GM18907 (cell line): ENCODE data around the gene SLC6A20.
"Not testable (repeated sequence)": the region's sequence is repeated elsewhere in the genome, so short reads cannot be mapped to it uniquely, and the experiment has no call there.

Experiments used
- ATAC-seq: cut with Tn5 transposase; IDR thresholded peaks from one replicate; pipeline ENCODE4 v1.9.1; 2021; ENCODE audit warnings: mild to moderate bottlenecking, moderate library complexity; ENCODE audit not compliant: unreplicated experiment

Gene SLC6A20

DNA sequence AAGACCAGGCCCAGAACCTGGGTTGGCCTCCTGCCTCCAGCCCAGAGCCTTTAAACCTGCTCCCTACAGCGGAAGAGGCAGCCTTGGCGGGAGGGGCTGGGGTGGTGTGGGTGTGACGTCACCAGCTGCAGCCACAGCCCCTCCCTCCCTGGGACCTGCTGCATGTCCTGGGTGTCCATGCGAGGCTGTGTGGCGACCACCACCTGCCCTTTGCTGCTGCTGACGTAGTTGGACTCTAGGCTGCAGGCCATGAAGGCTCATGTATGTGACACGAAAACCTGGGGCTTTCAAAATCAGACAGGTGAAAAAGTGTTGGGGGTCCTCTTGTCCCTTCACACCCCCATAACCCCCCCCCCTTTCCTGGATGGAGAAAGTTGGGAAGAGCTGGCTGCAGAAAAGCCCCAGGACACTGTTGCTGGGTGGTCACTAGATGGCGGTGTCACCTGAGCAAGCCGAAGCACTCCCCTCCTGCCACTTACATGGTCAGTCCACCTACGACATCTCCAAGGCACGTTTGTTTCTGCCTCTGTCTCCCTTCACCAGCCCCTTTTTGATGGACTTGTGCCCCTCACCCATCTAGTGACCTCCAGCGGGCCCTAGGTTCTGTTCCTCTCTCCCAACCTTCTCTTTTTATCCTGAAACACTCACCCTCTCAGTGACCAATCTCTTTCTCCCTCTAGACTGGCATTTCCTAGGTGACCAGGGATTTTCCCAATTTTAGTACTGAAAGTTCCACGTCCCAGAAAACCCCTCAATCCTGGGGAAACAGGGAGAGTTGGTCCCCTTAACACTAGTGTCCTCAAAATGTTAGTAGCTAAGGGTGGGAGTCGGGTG, 35.2 kb downstream of the SLC6A20 start:
- no peak for ATAC-seq

DNA sequence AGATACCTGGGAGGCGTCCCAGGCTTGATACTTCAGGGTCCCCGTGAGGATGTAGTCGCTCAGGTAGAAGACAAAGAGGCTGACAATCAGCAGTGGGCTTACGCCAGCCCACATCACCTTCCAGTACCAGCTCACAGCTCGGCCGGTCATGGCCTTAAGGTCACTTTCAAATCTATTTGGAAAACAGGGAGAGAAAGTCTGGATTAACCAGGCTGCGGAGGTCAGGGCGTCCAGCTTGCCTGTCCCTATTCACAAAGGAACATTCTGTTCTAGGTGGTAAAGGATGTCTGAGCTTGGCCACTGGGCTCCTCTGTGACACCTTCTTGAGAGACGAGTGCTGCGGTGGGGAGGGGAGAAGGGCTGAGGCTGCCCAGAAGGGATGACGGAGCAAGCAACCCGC, 36.5 kb downstream of the SLC6A20 start:
- no peak for ATAC-seq

DNA sequence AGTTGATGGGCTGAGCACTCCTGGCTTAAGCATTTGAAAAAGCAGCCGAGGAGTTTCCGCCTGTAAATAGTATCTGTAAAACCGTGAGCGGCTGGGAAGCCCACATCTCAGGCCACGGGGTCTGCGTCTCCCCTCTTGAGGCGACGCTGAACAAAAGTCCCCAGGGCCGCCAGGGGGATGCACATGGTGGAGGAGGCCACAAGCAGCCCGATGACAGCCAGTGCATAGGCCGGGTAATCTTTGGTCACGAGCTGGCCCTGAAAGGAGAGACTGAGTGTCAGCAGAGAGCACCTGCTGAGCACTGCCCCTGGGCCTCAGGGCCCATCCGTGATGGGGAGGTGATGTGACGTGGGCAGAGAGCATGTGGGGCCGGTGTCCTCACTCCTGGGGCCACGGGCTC, 37.5 kb downstream of the SLC6A20 start:
- ATAC-seq = no peak

DNA sequence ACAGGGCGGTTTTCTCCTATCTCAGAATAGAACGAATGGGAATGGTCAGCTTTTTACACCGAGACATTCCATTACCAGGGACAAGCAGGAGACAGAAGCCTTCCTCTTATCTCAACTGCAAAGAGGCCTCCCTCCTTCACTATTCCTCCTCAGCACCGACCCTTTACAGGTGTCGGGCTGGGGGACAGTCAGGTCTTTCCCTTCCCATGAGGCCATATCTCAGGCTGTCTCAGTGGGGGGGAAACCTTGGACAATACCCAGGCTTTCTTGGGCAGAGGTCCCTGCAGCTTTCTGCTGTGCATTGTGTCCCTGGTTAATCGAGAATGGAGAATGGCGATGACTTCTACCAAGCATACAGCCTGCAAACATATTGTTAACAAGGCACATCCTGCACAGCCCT, 39.2 kb downstream of the SLC6A20 start:
- ATAC-seq = not testable (repeated sequence)

DNA sequence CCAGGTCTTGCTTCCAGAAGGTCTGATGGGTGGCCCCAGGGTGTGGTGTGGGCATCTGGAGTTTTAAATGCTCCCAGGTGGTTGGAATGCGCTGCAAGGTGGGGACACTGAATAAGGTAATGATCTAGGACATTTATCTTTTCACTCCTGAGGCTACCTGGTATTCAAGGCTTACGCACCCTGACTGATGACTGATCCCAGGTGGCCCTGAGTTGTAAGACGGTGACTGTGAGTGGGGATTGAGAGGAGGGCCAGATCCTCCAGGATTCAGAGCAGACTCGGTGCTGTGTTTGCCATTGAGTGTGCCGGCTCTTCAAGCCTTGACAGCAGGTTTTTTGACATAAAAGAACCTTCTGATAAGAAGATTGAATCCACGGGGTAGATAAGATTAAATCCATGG, 40.3 kb downstream of the SLC6A20 start:
- ATAC-seq = no peak

DNA sequence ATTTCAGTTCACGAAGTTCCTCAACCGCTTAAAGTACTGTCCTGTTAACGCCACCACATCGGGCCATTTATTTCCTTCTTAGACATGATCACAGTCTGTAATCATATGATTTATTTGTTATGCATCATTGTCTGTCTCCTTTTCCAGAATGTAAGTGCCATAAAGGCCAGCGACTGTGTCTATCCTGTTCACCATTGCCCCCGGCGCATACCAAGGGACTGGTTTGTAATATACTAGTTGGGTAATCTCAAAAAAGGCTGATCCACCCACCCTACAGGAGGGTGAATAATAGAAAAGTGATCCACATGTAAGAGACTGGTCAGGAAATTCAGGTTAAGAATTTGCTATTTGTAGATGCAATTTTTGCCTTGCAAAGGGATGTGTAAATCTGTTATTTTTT, 41.9 kb downstream of the SLC6A20 start:
- no peak for ATAC-seq

DNA sequence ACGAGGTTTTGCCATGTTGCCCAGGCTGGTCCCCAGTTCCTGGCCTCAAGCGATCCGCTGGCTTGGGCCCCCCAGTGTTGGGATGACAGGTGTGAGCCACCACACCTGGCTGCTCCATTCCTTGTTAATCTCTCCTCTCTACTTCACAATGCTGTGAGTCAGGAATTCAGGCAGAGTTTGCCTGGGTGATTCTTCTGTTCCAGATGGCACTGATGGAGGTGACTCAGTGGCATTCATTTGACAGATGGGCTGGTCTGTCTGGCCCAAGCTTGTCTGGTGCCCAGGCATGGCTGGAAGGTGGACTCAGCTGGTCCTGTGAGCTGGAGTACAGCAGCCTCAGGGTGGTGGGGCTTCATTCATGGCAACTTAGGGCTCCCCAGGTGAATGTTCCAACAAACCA, 43.2 kb downstream of the SLC6A20 start:
- no peak for ATAC-seq

DNA sequence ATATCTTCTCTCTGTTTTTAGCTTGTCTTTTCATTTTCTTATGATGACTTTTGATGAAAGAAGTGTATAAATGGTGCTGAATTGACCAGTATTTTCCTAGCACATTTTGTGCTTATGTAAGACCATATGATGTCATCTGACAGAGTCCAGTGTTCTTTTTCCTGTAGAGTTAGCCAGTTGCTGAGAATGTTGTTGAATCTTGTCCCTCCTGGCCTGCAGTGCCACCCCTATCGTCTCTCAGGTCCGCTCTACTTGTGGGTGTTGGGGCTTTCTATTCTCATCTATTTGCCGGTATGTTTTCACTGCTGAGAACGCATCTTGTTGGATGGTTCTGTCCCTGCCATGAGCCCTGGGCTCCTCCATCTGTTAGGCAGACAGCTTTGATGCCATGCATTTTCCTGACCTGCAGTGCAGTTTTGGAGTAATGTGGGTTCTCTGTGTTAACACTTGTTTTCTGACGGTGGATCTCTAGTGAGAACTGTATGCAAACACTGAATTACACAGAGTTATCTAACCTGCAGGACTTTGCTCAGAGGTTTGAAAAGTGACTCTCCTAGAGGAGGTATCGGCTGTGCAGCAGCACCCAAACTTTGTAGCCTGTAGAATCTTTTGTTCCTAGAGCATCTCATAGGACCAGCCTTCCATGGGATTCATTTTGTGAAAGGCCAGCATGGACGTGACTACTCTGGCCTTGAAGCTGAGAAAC, 44.6 kb downstream of the SLC6A20 start:
- ATAC-seq = no peak

DNA sequence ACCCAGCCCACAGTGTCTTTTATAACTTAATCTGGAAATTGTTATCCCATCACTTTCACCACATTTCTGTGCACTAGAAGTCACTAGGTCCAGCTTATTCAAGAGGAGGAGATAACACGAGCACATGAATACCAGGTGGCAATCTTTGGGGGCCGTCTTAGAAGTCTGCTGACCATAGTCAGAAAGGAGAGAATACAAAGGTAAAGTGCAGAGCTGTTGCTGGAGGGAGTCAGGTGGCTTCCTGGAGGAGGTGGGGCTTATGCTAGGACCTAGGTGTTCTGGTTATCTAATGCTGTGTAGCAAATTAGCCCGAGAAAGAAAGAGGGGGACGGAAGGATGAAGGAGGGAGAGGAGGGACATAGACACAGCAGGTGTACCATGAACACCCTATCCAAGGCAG, 46.5 kb downstream of the SLC6A20 start:
- ATAC-seq = no peak

DNA sequence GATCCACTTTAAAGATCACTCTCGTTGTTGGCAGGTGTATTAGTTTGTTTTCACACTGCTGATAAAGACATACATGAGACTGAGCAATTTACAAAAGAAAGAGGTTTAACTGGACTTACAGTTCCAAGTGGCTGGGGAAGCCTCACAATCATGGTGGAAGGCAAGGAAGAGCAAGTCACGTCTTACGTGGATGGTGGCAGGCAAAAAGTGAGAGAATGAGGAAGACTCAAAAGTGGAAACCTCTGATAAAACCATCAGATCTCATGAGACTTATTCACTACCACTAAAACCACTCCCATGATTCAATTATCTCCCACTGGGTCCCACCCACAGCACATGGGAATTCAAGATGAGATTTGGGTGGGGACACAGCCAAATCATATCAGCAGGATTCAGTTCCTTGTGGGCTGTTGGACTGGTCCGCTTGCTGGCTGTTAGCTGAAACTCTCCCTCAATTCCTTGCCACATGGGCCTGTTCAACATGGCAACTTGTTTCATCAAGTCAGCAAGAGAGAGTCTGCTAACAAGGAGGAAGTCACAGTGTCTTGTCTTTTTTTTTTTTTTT, 47.2 kb downstream of the SLC6A20 start:
- not testable (repeated sequence) for ATAC-seq

DNA sequence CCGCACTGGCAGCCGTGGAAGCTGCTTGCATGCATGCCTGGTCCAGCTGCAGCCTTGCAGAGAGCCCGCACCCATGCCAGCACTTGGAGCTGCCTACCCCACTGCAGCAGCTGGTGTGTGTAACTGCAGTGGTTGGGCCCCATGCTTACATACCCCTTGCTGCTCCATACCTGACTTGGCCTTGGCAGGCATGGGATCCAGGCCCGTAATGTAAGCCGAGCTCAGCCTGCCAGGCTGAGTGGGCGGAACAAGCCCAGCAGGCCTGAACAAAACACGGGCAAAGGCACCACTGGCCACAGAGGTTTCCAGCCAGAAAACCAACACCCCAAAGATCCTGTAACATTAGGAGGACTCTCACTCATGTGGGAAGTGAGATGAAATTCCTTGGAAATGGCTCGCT, 48.3 kb downstream of the SLC6A20 start:
- ATAC-seq = no peak

DNA sequence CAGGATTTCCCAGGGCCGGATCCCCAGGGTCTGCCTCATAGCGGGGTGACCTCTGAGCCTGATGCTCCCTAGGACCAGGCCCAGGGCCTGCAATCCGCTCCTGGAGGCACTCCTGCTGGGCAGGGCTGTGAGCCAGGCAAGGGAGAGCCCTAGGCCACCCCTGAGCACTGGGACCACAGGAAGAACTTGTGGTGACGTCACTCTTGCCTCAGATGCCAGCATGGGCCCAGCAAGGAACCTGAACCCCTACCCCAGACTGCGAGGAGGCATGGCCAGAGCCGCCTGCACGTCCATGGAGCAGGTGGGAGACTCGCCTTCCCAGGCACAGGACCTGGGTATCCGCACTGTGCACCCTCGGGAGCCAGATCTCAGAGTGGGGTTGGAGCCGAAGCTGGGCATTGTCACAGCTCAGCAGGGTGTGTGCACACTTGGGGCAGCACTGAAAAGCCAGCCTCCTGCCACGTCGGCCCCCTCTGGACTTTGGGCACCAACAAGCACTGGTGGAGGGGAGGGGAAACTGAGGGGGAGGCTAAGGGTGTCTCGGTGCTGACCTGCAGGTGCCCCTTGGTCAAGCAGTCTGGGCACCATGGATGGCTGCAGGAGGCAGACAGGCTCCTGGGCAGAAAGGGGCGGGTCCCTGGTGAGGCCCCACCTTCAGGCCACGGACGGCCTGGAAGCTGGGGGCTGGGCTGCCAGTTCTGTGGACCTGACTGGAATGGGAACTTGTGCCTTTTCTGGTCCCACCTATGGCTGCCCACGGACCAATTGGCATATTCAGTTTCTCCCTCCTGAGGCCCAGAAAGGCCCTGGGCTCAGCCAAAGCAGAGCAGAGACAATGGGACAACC, 49.3 kb downstream of the SLC6A20 start:
- ATAC-seq = no peak

DNA sequence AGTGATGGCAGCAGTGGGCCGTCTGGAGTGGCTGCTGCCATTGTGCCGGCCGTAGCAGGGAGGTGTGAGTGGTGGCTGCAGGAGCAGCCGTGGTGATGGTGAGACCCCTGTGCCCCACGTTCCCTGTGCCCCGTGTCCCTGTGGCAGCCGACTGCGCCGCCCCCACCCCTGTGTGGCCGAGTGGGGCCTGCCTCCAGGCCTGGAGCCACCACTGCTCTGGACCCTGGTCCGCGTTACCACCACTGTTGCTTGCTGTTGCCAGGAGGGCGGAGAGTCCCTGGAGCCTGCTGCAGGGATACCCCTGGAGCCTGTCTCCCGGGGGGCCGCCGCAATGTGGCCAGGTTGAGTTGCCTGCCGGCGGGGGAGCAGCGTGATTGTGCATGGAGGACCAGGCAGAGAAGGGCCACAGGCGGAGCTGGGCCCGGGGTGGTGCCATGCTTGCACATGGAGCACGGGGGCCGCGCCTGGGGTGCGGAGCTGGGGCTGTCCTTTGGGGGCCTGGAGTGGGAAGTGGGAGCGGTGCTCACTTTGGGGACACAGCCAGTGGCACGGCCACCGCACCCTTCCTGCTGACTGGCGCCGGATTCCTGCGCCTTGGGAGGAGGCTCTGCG, 50.1 kb downstream of the SLC6A20 start:
- no peak for ATAC-seq

DNA sequence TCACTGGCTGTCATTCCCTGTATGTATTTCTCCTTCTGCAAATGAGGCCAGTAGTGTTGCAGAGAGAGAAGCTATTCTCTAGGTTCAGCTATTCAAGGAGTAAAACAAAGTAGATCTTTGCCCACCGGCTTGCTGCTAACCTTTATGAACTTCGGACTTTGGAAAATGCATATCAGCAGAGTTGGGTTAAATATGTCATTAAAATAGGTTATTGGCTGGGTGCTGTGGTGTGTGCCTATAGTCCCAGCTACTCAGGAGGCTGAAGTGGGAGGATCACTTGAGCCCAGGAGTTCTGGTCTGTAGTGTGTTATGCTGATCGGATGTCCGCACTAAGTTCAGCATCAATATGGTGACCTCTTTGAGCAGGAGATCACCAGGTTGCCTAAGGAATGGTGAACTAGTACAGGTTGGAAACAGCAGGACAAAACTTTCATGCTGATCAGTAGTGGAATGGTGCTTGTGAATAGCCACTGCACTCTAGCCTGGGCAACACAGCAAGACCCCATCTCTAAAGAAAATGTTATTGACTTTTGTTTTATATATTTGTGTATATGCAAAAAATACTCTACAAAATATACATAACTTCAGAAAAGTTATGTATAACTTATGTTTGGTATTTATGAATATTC, 53.8 kb downstream of the SLC6A20 start:
- ATAC-seq = no peak

DNA sequence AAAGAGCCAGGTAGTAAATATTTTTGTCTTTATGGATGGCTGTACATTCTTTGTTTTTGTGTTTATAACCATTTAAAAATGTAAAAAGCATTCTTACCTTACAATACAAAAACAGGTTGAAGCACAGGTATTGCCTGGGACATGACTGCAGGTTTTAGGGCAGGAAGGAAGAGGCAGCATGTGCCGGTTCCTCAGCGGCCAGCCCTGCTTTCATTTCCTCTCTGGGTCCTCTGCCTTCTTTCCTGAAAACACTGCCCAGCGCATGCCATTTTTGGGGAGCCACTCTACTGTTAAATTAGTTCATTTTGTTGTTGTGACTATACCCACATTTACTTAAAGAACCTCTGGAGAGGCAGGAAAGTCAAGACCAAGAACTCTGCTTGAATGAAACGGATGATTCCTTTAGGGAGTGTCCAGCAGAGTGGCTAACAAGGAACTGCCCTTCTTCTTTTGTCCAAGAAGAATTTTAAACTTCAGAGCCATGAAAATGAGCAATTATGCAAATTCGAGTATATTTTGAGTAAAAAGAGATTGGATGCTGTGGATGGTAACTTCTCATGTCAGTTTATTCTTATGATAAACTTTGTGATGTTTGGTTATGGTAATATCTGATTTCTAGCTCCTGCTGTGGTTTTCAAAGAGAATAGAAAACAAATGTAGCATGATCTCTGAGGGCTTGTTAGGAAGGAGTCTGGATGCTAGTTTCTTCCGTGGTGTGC, 54.4 kb downstream of the SLC6A20 start:
- ATAC-seq = no peak

DNA sequence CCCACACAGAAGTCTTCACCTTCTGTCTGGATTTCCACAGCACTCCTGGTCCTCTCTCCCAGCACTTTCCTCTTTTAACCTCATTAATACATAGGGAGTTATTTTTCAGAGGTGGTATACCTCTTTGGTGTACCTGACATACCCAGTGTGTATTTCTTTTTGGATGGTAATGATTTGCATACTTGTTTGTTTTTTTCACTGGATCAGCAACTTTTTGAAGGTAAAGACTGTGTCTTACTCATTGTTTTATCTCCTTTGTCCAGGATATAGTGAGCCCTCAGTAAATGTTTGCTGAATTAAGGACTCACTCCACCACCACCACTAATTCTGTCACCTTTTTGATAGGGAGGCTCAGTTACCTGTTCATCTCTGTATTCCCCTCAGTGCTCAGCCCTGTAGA, 55.1 kb downstream of the SLC6A20 start:
- ATAC-seq = no peak

DNA sequence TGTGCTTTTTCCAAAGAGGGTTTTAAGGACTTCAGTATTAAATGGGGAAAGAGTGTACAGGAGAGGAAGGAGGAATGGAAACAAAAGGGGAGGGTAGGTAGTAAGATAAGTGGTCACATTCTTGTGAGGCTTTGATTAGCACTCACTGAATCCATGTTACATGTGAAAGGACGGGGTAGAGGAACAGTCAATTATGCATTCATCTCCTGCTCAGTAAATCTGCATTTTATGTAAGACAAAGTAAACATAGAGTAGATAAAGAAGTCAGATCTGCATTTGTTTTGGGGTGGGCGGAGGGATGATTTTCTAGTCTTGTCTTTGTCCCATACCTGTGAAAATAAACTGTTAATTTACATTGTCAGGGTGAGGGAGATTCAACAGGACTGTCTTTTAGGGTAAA, 56.3 kb downstream of the SLC6A20 start:
- ATAC-seq = no peak

DNA sequence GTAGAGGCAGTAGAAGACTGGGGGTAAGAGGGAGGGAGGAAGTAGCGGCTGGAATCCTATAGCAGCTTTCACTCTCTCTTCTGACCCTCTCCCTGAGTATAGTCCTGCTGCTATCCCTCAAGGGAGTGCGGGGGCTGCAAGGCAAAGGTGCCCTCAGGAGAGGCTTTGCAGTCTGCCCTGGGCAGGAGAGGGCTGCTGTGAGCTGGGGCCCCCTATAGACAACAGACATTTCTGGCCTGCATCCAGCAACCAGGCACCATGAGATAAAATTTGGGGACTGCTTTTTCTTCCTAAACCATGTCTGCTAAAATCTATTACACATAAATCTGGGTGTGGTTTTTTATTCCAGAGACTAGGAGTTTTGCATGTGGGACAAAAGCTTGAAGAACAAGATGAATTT, 59.1 kb downstream of the SLC6A20 start:
- no peak for ATAC-seq

DNA sequence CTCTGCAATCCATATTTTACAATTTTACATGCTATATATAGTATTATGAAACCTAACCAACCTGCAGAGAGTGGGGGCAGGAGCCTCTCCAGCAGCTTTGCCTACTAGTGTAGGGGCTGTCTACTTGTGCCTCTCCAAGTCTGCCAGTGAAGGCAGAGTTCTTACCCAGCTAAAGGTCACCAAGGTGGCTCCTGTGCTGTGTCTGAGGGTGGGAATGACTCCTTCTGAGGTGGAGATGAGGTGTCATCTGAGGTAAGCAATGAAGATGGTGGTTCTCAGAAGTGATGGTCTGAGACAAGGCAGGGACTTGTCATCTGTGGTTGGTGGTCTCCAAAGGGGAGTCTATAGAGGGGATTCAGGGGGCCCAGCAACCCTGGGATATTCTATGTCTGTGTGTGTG, 59.6 kb downstream of the SLC6A20 start:
- no peak for ATAC-seq
